GM18520 (cell line): ENCODE measurements around the gene BRICD5.
"Not testable (repeated sequence)": the region's sequence is repeated elsewhere in the genome, so short reads cannot be mapped to it uniquely, and the experiment has no call there.

Experiments
- ATAC-seq: cut with Tn5 transposase; IDR thresholded peaks from one replicate; pipeline ENCODE4 v1.9.1; 2021; ENCODE audit not compliant: unreplicated experiment

BRICD5 gene

DNA sequence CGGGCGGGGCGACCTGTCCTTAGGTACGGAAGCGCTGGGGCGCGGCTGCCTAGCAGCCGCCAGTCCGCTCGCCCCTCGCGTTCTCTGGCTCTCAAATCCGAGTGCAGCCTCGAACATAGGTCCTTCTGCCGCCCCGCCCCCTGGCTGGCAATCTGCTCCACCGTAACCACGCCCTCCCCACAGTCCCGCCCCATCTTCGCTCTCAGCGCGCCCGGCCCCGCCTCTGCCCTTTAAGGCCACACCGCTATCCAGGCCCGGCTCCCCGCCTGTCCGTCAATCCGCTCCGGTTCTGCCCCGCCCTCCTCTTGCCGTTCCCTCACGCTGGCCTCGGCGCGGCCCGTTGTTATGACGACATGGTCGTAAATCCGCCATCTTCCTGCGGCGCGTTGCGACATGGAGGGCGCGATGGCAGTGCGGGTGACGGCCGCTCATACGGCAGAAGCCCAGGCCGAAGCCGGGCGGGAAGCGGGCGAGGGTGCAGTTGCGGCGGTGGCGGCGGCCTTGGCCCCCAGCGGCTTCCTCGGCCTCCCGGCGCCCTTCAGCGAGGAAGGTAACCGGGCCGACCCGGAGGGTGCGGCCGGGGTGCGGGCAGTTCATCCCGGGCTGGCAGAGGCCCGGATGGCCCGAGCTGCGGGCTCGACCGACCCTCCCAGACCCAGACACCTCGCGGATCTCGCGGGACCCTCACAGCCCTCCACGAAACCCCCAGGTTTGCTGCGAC lies 12.7 kb upstream of the BRICD5 start, which contains the start of gene E4F1:
E4F1 (plus strand) TSS at position 371 of the 721 bp plus-strand sequence; CDS start at position 394, 23 bp downstream.
- ATAC-seq: peak; percentile 92

DNA sequence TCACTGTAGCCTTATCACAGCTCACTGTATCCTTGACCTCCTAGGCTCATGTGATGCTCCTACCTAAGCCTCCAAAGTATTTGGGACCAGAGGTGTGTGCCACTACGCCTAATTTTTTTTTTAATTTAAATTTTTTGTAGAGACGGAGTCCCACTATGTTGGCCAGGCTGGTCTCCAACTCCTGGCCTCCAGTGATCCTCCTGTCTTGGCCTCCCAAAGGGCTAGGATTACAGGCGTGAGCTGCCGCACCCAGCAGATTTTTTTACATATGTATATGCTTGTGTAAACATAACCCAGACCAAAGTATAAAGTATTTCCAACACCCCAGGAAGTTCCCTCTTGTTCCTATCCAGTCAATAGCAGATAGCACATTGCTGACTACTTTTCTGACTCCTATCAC lies 5.7 kb upstream of the BRICD5 start:
- ATAC-seq: no peak

GRCh38 chr16:2214719-2214968 lies 4.0 kb upstream of the BRICD5 start, which contains the start of gene PGP:
TSS of gene PGP (minus strand) at chr16:2214840. CDS start at chr16:2214777, 63 bp downstream.
- ATAC-seq: no peak

DNA sequence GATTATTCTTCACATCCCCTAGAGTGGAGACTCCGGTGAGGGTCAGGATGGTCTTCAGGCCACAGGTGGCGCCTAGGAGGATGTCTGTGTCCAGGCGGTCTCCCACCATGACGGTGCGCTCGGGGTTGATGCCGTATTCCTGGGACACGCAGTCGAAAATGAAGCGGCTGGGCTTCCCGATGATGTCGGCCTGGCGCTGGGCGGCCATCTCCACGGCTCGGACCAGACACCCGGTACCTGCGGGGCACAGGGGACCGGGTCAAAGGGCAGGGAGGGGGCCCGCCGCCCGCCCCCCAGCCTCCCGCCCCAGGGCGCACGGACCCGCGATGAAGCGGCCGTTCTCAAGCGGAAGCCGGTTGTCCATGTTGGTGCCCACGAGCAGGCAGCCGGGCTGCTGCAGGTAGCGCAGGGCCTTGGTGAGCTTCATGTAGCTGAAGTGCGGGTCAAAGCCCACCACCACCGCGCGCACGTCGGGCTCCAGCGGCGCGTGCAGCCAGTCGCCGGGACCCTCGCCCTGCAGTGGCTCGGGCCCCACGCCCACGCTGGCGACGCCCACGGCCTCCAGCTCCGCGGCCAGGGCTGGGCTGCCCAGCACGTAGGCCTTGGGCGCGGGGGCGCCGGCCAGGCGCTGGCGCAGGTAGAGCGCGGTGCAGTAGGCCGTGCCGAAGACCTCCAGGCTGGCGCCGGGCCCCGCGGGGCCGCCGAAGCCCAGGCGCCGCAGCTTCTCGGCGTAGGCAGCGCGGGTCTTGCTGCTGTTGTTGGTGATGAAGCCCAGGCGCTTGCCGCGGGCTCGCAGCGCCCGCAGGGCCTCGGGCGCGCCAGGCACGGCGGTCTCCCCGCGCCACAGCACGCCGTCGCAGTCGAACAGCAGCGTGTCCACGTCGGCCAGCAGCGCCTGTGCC lies 3.4 kb upstream of the BRICD5 start:
- ATAC-seq: no peak

DNA sequence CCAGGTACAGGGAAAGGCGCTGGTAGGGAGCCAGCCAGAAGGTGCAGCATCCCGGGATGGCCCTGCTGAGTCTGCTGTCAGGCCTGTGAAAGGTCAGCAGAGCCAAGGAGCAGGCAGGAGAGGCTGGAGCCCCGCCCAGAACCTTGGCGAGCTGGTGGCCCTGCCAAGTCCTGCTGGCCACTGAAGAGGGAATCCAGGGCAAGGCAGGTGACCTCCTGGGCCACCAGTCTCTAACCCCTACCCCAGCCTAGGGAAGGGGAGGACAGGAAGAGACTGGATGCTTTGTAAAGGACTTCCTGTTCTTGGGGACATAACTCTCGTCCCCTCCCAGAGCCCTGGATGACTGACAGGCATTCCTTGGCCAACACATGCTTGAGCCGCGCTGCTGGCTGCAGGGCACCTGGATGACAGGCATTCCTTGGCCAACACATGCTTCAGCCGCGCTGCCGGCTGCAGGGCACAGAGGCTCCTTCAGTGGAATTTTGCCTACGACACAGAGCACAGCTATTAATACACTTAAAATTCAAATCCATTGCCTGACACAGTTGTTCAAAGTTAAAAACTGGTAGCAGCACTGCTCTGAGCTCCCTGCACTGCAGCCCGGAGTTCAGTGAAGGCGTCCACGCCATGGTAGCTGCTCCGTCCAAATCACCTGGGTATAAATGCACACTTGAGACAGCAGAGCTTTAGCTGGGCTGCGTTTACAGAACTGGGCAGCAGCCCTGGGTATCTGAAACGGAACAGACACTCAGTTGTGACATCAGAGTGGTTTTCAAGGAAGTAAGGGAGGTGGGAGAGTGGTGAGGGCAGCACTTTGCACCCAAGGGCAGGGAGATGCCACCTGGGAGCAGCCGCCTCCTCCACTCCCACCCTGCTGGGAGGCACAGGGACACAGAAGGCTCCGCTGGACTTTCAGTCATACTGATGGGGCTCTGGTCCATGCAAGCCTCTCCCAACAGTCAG lies 2.0 kb upstream of the BRICD5 start:
- ATAC-seq: no peak

- ATAC-seq: no peak
These were observed 1.3 kb upstream of the BRICD5 start for GRCh38 chr16:2211923-2212347.

- ATAC-seq: no peak
These were observed 692 bp downstream of the BRICD5 start for GRCh38 chr16:2210009-2210332.

DNA sequence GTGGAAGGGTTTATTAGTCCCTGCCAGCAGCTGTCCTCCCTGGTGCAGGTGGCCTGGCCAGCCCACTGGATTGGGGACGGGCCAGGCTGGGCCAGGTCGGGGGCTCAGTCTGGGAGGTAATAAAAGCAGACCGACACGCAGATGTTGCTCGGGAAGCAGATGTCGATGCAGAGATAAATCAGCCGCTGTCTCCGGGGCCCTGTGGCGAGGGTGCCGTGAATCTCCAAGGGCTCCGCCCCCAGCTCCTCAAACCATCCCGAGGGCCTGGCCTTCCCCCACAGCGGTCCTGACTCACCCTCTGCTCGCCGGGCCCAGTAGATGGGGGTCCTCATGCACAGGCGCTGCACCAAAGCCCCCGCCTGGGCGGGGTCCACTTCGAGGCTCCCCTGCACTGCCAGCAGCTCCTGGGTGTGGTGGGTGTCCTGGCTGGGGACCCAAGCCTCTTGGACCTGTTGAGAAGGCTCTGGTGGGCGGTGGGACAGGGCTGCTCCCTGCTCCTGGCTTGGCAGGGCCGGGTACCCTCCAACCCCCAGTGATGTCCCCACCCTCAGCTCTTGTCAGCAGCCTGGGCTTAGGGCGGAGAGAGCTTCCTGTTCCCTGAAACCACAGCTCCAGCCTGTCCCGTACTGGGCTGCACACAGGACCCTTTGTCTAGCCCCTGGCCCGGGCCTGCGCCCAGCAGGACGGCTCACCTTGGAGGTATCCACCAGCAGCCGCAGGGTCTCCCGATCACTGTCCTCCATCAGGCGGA lies 1.2 kb downstream of the BRICD5 start:
- no peak for ATAC-seq

DNA sequence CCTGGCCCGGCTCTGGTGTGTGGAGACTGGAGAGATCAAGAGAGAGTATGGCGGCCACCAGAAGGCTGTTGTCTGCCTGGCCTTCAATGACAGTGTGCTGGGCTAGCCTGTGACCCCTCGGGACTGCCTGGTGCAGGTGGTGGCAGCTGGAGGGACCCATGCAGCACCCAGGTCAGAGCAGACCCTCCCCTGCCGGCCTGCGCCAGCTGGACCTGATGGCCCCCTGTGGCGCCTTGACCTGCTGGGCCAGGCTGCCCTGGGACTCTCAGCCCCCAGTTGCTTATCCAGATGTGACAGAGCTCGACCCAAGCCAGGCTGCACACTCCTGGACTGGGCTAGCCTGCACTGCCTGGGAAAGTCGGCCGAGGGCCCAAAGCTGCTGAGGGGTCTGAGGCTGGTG lies 1.9 kb downstream of the BRICD5 start:
- no peak for ATAC-seq

DNA sequence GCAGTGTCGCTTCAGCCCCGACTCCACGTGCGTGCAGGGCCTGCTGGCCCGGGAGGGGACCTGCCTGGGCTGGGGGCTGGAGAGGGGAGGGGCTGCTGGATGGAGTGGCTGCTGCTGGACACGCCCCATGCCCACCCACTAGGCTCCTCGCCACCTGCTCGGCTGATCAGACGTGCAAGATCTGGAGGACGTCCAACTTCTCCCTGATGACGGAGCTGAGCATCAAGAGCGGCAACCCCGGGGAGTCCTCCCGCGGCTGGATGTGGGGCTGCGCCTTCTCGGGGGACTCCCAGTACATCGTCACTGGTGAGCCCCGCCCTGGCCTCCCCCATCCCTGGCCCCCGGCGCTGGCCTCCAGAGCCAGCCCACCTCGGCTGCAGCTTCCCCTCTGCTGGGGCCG lies 2.4 kb downstream of the BRICD5 start:
- ATAC-seq: no peak

GRCh38 chr16:2207872-2208271 lies 2.8 kb downstream of the BRICD5 start:
- ATAC-seq: no peak

DNA sequence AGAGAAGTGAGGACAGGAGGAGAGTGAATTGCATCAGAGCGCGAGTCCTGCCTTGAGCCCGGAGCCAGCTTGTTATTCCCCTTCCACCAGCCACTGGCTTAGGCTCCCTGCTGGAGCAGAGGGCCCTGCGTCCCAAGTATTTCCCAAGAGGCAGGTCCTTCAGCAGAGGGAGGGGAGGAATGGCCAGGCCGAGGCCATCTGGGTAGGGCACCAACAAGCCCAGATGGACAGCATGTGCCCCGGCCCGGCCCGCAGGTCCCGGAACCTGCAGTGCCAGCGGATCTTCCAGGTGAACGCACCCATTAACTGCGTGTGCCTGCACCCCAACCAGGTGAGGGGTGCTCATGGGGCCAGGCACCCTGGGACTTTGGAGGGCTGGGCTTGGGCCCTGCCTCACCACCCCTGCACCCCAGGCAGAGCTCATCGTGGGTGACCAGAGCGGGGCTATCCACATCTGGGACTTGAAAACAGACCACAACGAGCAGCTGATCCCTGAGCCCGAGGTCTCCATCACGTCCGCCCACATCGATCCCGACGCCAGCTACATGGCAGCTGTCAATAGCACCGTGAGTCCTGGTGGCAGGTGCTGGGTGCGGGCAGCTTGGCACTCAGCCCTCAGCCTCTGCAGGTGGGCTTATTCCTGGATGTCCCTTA lies 3.8 kb downstream of the BRICD5 start:
- ATAC-seq: no peak

DNA sequence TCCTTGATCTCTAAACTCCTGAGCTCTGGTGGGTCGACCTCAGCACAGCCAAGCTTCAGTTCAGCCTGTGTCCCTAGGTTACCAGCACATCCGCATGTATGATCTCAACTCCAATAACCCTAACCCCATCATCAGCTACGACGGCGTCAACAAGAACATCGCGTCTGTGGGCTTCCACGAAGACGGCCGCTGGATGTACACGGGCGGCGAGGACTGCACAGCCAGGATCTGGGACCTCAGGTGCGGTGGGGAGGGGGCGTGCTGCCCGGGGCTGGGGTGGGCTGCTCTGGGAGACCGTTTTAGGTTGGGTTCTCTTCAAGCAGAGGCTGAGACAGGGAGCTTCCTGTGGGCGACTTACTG lies 4.3 kb downstream of the BRICD5 start:
- ATAC-seq: no peak

DNA sequence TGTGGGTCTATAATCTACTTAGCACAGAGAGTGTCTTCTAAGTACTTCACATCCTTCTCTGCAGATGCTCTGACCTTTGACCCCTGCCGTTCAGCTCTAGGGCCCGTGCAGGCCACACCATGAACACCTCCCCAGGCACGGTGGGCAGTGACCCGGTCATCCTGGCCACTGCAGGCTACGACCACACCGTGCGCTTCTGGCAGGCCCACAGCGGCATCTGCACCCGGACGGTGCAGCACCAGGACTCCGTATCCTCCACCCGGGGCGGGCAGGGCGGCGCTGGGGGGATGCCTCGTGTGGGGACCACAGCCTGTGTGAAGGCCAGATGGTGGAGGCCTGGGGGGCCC lies 4.7 kb downstream of the BRICD5 start:
- no peak for ATAC-seq

- ATAC-seq: peak; percentile 75
These were observed 5.3 kb downstream of the BRICD5 start, which contains the start of gene MLST8 for GRCh38 chr16:2205104-2205966. TSS of gene MLST8 (plus strand) at chr16:2205454. CDS start at chr16:2206086, 632 bp downstream.

GRCh38 chr16:2204416-2205103 lies 6.1 kb downstream of the BRICD5 start:
- no peak for ATAC-seq

GRCh38 chr16:2203119-2203688 lies 7.5 kb downstream of the BRICD5 start:
- not testable (repeated sequence) for ATAC-seq

GRCh38 chr16:2200313-2200712 lies 10.3 kb downstream of the BRICD5 start:
- no peak for ATAC-seq
